H1 (cell line): ENCODE measurements around the gene LIAS. TPM values are rescaled to one million over a fixed set of nuclear protein-coding genes. Genes with fewer than 3 reads are reported as not detected.

ENCODE experiments used
- CHD1 ChIP-seq: IDR thresholded peaks from 2 replicates; pipeline ENCODE4 v1.6.1; 2012; ENCODE audit warnings: low read depth, low read length, improper control_type of control experiment
- KDM5A ChIP-seq: fragments of 200-600 bp; IDR thresholded peaks from 2 replicates; pipeline ENCODE4 v1.7.1; 2012; ENCODE audit warnings: mild to moderate bottlenecking, low read length, inconsistent platforms, mixed read lengths
- POLR2A ChIP-seq, 2 experiments: IDR thresholded peaks; 1 replicate in 1 of 2; 2 replicates in 1 of 2; pipeline ENCODE4 v1.6.1; 2011; ENCODE audit warnings: low read depth in 2 of 2, low read length in 2 of 2, mild to moderate bottlenecking in 2 of 2; ENCODE audit errors: control extremely low read depth in 1 of 2
- SAP30 ChIP-seq: fragments of 300-600 bp; sonication (generic); IDR thresholded peaks from 2 replicates; pipeline ENCODE4 v1.7.1; 2012; ENCODE audit warnings: low read length, moderate library complexity, mild to moderate bottlenecking, inconsistent platforms; ENCODE audit not compliant: insufficient read depth, insufficient replicate concordance
- SIRT6 ChIP-seq: IDR thresholded peaks from one replicate; pipeline ENCODE4 v1.7.1; 2012; ENCODE audit warnings: low read length, inconsistent platforms
- SUZ12 ChIP-seq: fragments of 200-600 bp; sonication (generic); IDR thresholded peaks from 2 replicates; pipeline ENCODE4 v1.6.1; 2012; ENCODE audit warnings: mild to moderate bottlenecking, inconsistent platforms, low read length, moderate library complexity, mixed read lengths
- ZNF274 ChIP-seq: IDR thresholded peaks from 2 replicates; pipeline ENCODE4 v1.7.0; 2012; ENCODE audit warnings: low read length, borderline replicate concordance; ENCODE audit errors: extremely low read depth
- polyA plus RNA-seq, 7 experiments: library from polyadenylated mRNA; depleted of rRNA in 3 of 7; stranded (reverse) in 5 of 7; unstranded in 2 of 7; fragments of >200 nt in 5 of 7; fragments of 200-250 nt in 2 of 7; gene quantifications; 1 replicate in 5 of 7; 2 replicates in 1 of 7; 4 replicates in 1 of 7; pipeline versions ENCODE4 v1.2.1 to v1.2.3, GENCODE V29; 2011 to 2013; ENCODE audit warnings: missing spikeins in 2 of 7, mixed read lengths in 2 of 7
- total RNA-seq: library from RNA; stranded (reverse); fragmentation: NEBNext Ultra II Directional; extraction: Animal tissue kit (Norgen Biotek cat#: 25700); gene quantifications from 2 replicates; pipeline ENCODE4 v1.2.1, GENCODE V29; 2021
- TF ChIP-seq, protein P1 (sequence below): fragments of 300-600 bp; sonication (generic); IDR thresholded peaks from 2 replicates; pipeline ENCODE4 v1.7.1; 2012; ENCODE audit warnings: low read length, moderate library complexity, mild to moderate bottlenecking, inconsistent platforms; ENCODE audit not compliant: insufficient replicate concordance
- TF ChIP-seq, protein P2 (sequence below): IDR thresholded peaks from 2 replicates; pipeline ENCODE4 v1.6.1; 2011; ENCODE audit warnings: low read length, improper control_type of control experiment

Gene LIAS
- total and polyA plus RNA-seq, 2 of the 8 experiments (the other 6 are each of a cell fraction or from before 2014, with no cell fraction given), result 10.5 to 24.9 TPM

DNA sequence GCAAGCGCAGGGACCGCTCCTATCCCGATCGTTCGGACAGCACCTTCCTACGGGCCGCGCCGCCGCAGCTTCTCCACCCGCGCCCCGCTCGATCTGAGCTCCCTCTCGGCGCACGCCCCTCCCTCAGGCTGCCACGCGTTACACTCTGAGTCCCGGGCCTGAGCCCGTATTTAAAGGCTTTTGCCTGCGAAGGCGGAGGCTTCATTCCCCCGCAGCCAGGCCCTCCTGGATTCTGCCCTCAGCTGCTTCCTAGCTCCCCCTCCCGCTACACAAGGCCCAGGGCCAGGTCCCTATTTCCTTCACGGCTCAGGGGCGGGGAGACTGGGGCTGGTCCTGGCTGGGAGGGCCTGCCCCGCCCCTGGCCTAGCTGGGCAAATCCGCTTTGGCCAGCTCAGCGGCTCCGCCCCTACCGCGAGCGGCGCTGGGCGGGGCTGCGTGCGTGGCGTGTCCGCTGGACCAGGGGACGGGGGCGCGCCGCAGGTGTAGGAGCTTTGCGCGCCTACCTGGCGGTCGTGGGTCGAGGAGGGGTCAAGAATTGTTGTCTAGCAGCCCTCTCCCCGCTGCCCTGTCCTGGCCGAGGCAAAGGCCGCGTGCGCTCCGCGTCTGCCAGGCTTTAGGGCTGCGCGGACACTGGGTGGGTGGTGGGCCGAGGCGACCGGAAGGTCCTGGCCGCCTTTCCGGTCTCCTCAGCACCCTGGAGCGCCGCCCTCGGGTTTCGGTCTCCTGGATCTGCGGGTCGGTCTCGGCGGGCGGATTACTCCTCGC lies 68.6 kb downstream of the LIAS start, which contains the start of gene UGDH (continued):
- TF ChIP-seq, protein P1, sequence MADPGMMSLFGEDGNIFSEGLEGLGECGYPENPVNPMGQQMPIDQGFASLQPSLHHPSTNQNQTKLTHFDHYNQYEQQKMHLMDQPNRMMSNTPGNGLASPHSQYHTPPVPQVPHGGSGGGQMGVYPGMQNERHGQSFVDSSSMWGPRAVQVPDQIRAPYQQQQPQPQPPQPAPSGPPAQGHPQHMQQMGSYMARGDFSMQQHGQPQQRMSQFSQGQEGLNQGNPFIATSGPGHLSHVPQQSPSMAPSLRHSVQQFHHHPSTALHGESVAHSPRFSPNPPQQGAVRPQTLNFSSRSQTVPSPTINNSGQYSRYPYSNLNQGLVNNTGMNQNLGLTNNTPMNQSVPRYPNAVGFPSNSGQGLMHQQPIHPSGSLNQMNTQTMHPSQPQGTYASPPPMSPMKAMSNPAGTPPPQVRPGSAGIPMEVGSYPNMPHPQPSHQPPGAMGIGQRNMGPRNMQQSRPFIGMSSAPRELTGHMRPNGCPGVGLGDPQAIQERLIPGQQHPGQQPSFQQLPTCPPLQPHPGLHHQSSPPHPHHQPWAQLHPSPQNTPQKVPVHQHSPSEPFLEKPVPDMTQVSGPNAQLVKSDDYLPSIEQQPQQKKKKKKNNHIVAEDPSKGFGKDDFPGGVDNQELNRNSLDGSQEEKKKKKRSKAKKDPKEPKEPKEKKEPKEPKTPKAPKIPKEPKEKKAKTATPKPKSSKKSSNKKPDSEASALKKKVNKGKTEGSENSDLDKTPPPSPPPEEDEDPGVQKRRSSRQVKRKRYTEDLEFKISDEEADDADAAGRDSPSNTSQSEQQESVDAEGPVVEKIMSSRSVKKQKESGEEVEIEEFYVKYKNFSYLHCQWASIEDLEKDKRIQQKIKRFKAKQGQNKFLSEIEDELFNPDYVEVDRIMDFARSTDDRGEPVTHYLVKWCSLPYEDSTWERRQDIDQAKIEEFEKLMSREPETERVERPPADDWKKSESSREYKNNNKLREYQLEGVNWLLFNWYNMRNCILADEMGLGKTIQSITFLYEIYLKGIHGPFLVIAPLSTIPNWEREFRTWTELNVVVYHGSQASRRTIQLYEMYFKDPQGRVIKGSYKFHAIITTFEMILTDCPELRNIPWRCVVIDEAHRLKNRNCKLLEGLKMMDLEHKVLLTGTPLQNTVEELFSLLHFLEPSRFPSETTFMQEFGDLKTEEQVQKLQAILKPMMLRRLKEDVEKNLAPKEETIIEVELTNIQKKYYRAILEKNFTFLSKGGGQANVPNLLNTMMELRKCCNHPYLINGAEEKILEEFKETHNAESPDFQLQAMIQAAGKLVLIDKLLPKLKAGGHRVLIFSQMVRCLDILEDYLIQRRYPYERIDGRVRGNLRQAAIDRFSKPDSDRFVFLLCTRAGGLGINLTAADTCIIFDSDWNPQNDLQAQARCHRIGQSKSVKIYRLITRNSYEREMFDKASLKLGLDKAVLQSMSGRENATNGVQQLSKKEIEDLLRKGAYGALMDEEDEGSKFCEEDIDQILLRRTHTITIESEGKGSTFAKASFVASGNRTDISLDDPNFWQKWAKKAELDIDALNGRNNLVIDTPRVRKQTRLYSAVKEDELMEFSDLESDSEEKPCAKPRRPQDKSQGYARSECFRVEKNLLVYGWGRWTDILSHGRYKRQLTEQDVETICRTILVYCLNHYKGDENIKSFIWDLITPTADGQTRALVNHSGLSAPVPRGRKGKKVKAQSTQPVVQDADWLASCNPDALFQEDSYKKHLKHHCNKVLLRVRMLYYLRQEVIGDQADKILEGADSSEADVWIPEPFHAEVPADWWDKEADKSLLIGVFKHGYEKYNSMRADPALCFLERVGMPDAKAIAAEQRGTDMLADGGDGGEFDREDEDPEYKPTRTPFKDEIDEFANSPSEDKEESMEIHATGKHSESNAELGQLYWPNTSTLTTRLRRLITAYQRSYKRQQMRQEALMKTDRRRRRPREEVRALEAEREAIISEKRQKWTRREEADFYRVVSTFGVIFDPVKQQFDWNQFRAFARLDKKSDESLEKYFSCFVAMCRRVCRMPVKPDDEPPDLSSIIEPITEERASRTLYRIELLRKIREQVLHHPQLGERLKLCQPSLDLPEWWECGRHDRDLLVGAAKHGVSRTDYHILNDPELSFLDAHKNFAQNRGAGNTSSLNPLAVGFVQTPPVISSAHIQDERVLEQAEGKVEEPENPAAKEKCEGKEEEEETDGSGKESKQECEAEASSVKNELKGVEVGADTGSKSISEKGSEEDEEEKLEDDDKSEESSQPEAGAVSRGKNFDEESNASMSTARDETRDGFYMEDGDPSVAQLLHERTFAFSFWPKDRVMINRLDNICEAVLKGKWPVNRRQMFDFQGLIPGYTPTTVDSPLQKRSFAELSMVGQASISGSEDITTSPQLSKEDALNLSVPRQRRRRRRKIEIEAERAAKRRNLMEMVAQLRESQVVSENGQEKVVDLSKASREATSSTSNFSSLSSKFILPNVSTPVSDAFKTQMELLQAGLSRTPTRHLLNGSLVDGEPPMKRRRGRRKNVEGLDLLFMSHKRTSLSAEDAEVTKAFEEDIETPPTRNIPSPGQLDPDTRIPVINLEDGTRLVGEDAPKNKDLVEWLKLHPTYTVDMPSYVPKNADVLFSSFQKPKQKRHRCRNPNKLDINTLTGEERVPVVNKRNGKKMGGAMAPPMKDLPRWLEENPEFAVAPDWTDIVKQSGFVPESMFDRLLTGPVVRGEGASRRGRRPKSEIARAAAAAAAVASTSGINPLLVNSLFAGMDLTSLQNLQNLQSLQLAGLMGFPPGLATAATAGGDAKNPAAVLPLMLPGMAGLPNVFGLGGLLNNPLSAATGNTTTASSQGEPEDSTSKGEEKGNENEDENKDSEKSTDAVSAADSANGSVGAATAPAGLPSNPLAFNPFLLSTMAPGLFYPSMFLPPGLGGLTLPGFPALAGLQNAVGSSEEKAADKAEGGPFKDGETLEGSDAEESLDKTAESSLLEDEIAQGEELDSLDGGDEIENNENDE, result no peak
- TF ChIP-seq SIRT6 (no peak), SAP30 (peak; percentile 8), ZNF274 (no peak), CHD1 (no peak), KDM5A (no peak), POLR2A (IDR thresholded peaks at IDR 0.05; ENCODE audit: control extremely low read depth in 1 of 2, low read depth in 2 of 2, low read length in 2 of 2) (peak; percentile 63 to 89; a peak in 2 of 3 replicates), SUZ12 (no peak; the same call in 1 of the 2 replicates)
- TF ChIP-seq, protein P2, sequence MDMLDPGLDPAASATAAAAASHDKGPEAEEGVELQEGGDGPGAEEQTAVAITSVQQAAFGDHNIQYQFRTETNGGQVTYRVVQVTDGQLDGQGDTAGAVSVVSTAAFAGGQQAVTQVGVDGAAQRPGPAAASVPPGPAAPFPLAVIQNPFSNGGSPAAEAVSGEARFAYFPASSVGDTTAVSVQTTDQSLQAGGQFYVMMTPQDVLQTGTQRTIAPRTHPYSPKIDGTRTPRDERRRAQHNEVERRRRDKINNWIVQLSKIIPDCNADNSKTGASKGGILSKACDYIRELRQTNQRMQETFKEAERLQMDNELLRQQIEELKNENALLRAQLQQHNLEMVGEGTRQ, result no peak; the same call in 1 of the 2 replicates
